A673 (cell line): ENCODE measurements around the gene NDUFB3. TPM values are rescaled to one million over a fixed set of nuclear protein-coding genes. Genes with fewer than 3 reads are reported as not detected.

Experiments
- BruUV-seq: library from RNA; stranded (reverse); fragments of 400-500 nt; replicated peaks from 2 replicates; lab custom pipeline; 2021; lab: Mats Ljungman, UMichigan
- CTCF ChIA-PET: fragments of 300-600 bp; sonication (Branson Sonifier 250); formaldehyde crosslinking; loops from one replicate; lab custom pipeline; 2022; ENCODE audit warnings: antibody characterized with exemption; lab: Charles Lee
- POLR2A ChIA-PET: fragments of 300-600 bp; sonication (Branson Sonifier 250); formaldehyde crosslinking; loops from one replicate; lab custom pipeline; 2022; ENCODE audit warnings: antibody characterized with exemption; ENCODE audit not compliant: low non-redundant PET; lab: Charles Lee
- DNase-seq: peaks from one replicate; pipeline ENCODE4 v3.0.0-alpha.2; 2015; ENCODE audit warnings: low spot score
- H3K27ac ChIP-seq: fragments of 200-600 bp; sonication (generic); 2 replicates; pipeline ENCODE4 v1.5.1; 2016; ENCODE audit warnings: mixed run types, low read depth, mild to moderate bottlenecking, mixed read lengths, antibody characterized with exemption, low read length; ENCODE audit not compliant: poor library complexity, severe bottlenecking
- H3K27me3 ChIP-seq: fragments of 200-600 bp; sonication (generic); replicated peaks from 2 replicates; pipeline ENCODE4 v1.6.1; 2017; ENCODE audit warnings: mixed run types, low read depth, mild to moderate bottlenecking, mixed read lengths, antibody characterized with exemption, low read length; ENCODE audit not compliant: insufficient read depth, poor library complexity
- H3K36me3 ChIP-seq: fragments of 200-600 bp; sonication (generic); 2 replicates; pipeline ENCODE4 v1.6.1; 2016; ENCODE audit warnings: mixed run types, mild to moderate bottlenecking, mixed read lengths, antibody characterized with exemption, low read length; ENCODE audit not compliant: insufficient read depth, poor library complexity, severe bottlenecking
- H3K4me1 ChIP-seq: fragments of 200-600 bp; sonication (generic); 2 replicates; pipeline ENCODE4 v1.6.1; 2017; ENCODE audit warnings: mixed run types, mild to moderate bottlenecking, mixed read lengths, antibody characterized with exemption, low read length; ENCODE audit not compliant: insufficient read depth, poor library complexity, severe bottlenecking
- H3K4me3 ChIP-seq: fragments of 200-600 bp; sonication (generic); 2 replicates; pipeline ENCODE4 v1.5.1; 2016; ENCODE audit warnings: low read depth, mixed run types, mild to moderate bottlenecking, mixed read lengths, low read length; ENCODE audit not compliant: poor library complexity, severe bottlenecking
- H3K9me3 ChIP-seq: fragments of 200-600 bp; sonication (generic); 2 replicates; pipeline ENCODE4 v1.6.1; 2016; ENCODE audit warnings: mixed run types, low read depth, mild to moderate bottlenecking, mixed read lengths, antibody characterized with exemption, low read length; ENCODE audit not compliant: poor library complexity, severe bottlenecking
- CTCF ChIP-seq: fragments of 300-800, 200-600 bp; sonication (generic); conservative IDR thresholded peaks from 2 replicates; pipeline ENCODE4 v1.5.1; 2017; ENCODE audit warnings: low read depth, mild to moderate bottlenecking, antibody characterized with exemption, low read length, moderate library complexity, mixed read lengths
- EZH2 ChIP-seq: fragments of 200-600 bp; sonication (generic); IDR thresholded peaks from 2 replicates; pipeline ENCODE4 v1.6.1; 2017; ENCODE audit warnings: borderline replicate concordance, low read depth, mild to moderate bottlenecking, mixed read lengths, antibody characterized with exemption, low read length; ENCODE audit not compliant: poor library complexity, severe bottlenecking
- intact Hi-C: fragments of 100-400 bp; cut with micrococcal nuclease; formaldehyde crosslinking; loops from one replicate; pipeline ENCODE4 v1.10.0; 2022; ENCODE audit not compliant: unreplicated experiment
- total RNA-seq: library from RNA; stranded (reverse); gene quantifications from 2 replicates; pipeline ENCODE4 v1.2.3, GENCODE V29; 2021

NDUFB3 gene
- total RNA-seq, 1 experiment from 2014 or later: 120 TPM

- TF ChIP-seq EZH2 (no peak), CTCF (no peak)
- no peaks in the 10 kb centered on the region for H3K36me3 ChIP-seq
- POLR2A ChIA-PET: no interaction called here
- no peak for DNase-seq
- no TSS peak for BruUV-seq
- no peak overlapping the region for H3K4me3 ChIP-seq
- peaks cover 3% of the 10 kb centered on the region for H3K9me3 ChIP-seq
- H3K4me1 ChIP-seq: no peaks in the 10 kb centered on the region
- H3K27ac ChIP-seq: no peak overlapping the region
- intact Hi-C loops: no loop called here
- no peaks in the 10 kb centered on the region for H3K27me3 ChIP-seq
- CTCF ChIA-PET: no interaction called here
These were observed 24.9 kb upstream of the NDUFB3 start for GRCh38 chr2:201046881-201047280.

GRCh38 chr2:201049455-201049854, 22.3 kb upstream of the NDUFB3 start:
- Histone ChIP-seq H3K4me3 (no peak overlapping the region), H3K9me3 (peaks cover 3% of the 10 kb centered on the region), H3K27me3 (no peaks in the 10 kb centered on the region), H3K27ac (no peak overlapping the region), H3K4me1 (no peaks in the 10 kb centered on the region), H3K36me3 (no peaks in the 10 kb centered on the region)
- CTCF ChIA-PET: no interaction called here
- POLR2A ChIA-PET: no interaction called here
- no TSS peak for BruUV-seq
- intact Hi-C loops: no loop called here
- DNase-seq: no peak
- TF ChIP-seq CTCF (no peak), EZH2 (no peak)

- POLR2A ChIA-PET: no interaction called here
- no peaks in the 10 kb centered on the region for H3K4me1 ChIP-seq
- H3K27ac ChIP-seq: no peak overlapping the region
- H3K4me3 ChIP-seq: no peak overlapping the region
- intact Hi-C loops: no loop called here
- no peaks in the 10 kb centered on the region for H3K9me3 ChIP-seq
- no peaks in the 10 kb centered on the region for H3K27me3 ChIP-seq
- no peak for DNase-seq
- no peaks in the 10 kb centered on the region for H3K36me3 ChIP-seq
- CTCF ChIA-PET: no interaction called here
- BruUV-seq: no TSS peak
- TF ChIP-seq EZH2 (no peak), CTCF (no peak)
These were observed 14.7 kb upstream of the NDUFB3 start for GRCh38 chr2:201057087-201057521.
